RWPE2 (cell line): ENCODE measurements around the gene PPP6R1.

ENCODE experiments used
- ATAC-seq: fragments of 200-7000 bp; cut with Tn5 transposase; 3 replicates; pipeline ENCODE4 v1.9.1; 2021; ENCODE audit warnings: low read depth
- DNase-seq: peaks from one replicate; pipeline ENCODE4 v3.0.0-alpha.2; 2020; ENCODE audit warnings: low spot score
- H3K27ac ChIP-seq: fragments of 450-650 bp; 2 replicates; pipeline ENCODE4 v1.5.1; 2017; ENCODE audit warnings: mild to moderate bottlenecking; ENCODE audit not compliant: poor library complexity, severe bottlenecking
- H3K27me3 ChIP-seq: fragments of 250-450 bp; sonication (Bioruptor Pico); 2 replicates; pipeline ENCODE4 v1.5.1; 2021; ENCODE audit warnings: mild to moderate bottlenecking, moderate library complexity; ENCODE audit not compliant: insufficient read depth, poor library complexity, severe bottlenecking
- H3K36me3 ChIP-seq: fragments of 250-450 bp; sonication (Bioruptor Pico); 2 replicates; pipeline ENCODE4 v1.5.1; 2020; ENCODE audit warnings: low read depth, mild to moderate bottlenecking, moderate library complexity
- H3K4me1 ChIP-seq: fragments of 250-450 bp; sonication (Bioruptor Pico); 2 replicates; pipeline ENCODE4 v1.5.1; 2021; ENCODE audit warnings: mild to moderate bottlenecking, moderate library complexity; ENCODE audit not compliant: insufficient read depth, poor library complexity, severe bottlenecking
- H3K4me3 ChIP-seq: fragments of 250-450 bp; sonication (Bioruptor Pico); 2 replicates; pipeline ENCODE4 v1.5.1; 2021; ENCODE audit warnings: mild to moderate bottlenecking, moderate library complexity; ENCODE audit not compliant: severe bottlenecking
- H3K9me3 ChIP-seq: fragments of 250-450 bp; sonication (Bioruptor Pico); 2 replicates; pipeline ENCODE4 v1.5.1; 2021; ENCODE audit warnings: mild to moderate bottlenecking, moderate library complexity; ENCODE audit not compliant: severe bottlenecking
- TF ChIP-seq, protein P1 (sequence below): fragments of 450-650 bp; IDR thresholded peaks from one replicate; pipeline ENCODE4 v1.5.1; 2017; ENCODE audit warnings: mild to moderate bottlenecking, moderate library complexity; ENCODE audit not compliant: poor library complexity, severe bottlenecking

Gene PPP6R1

DNA sequence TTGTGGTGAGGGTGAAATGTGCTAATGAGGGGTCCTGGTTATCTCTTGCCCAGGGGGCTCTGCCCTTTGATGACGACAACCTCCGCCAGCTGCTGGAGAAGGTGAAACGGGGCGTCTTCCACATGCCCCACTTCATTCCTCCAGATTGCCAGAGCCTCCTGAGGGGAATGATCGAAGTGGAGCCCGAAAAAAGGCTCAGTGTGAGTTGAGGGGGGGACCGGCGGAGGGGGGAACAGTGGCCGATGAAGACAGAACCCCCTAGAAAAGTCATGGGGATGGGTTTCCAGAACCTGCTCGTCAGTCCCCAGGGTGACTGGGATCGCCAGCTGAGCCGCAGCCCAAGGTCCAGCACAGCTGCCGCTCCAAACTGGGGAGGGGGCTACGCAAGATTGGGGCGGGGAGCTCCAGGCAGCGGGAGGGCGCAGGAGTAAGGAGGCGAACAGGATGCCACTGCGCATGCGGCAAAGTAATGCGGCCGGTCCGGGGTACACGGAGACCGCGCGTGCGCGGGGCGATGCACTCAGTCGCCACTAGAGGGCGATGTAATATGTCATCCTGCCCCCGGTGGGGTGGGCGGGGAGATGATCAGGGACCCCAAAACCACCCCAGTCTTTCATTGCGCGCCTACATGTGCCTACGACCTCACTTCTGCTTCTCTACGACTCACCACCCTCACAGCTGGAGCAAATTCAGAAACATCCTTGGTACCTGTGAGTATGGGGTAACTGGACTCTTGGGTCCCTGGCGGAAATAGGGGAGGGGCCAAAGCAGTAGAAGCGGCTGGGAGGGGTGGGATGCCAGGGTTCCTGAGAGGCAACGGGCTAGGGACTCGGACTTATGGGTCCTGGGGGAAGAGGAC, 42.9 kb upstream of the PPP6R1 start:
- Histone ChIP-seq H3K27me3 (no peaks in the 10 kb centered on the region), H3K36me3 (peaks cover 11% of the 10 kb centered on the region), H3K4me3 (no peak overlapping the region), H3K27ac (no peak overlapping the region), H3K4me1 (no peaks in the 10 kb centered on the region), H3K9me3 (no peaks in the 10 kb centered on the region)
- TF ChIP-seq, protein P1, sequence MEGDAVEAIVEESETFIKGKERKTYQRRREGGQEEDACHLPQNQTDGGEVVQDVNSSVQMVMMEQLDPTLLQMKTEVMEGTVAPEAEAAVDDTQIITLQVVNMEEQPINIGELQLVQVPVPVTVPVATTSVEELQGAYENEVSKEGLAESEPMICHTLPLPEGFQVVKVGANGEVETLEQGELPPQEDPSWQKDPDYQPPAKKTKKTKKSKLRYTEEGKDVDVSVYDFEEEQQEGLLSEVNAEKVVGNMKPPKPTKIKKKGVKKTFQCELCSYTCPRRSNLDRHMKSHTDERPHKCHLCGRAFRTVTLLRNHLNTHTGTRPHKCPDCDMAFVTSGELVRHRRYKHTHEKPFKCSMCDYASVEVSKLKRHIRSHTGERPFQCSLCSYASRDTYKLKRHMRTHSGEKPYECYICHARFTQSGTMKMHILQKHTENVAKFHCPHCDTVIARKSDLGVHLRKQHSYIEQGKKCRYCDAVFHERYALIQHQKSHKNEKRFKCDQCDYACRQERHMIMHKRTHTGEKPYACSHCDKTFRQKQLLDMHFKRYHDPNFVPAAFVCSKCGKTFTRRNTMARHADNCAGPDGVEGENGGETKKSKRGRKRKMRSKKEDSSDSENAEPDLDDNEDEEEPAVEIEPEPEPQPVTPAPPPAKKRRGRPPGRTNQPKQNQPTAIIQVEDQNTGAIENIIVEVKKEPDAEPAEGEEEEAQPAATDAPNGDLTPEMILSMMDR: peak; percentile 94
- peak; percentile 78 for ATAC-seq
- peak; percentile 84 for DNase-seq

DNA sequence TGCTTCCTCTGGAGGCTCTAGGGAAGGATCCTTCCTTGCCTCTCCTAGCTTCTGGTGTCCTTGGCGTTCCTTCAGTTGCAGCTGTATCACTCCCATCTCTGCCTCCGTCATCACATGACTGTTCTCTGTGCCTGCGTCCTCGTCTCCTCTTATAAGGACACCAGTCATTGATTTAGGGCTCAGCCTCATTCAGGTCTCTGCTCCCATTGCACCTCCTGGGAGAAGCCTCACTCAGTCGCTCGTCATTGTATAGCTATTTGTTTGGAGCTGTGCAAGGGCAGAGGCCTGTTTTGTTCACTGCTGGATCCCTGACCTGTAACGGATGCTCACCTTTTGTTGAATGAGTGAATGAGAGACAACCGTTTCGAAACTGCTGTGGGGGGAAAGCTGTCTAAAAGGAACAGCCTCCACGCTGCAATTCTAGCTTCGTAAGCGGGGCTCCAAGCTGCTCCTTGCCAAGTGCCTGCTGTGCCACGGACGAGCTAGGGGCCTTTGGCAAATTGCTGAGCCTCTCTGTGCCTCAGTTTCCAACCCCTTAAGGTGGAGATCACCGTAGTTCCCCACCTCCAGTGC, 42.2 kb upstream of the PPP6R1 start:
- DNase-seq (no peak), ATAC-seq (no peak)
- TF ChIP-seq, protein P1: no peak
- Histone ChIP-seq H3K9me3 (no peaks in the 10 kb centered on the region), H3K36me3 (peaks cover 10% of the 10 kb centered on the region), H3K27ac (no peak overlapping the region), H3K27me3 (no peaks in the 10 kb centered on the region), H3K4me3 (no peak overlapping the region), H3K4me1 (no peaks in the 10 kb centered on the region)

DNA sequence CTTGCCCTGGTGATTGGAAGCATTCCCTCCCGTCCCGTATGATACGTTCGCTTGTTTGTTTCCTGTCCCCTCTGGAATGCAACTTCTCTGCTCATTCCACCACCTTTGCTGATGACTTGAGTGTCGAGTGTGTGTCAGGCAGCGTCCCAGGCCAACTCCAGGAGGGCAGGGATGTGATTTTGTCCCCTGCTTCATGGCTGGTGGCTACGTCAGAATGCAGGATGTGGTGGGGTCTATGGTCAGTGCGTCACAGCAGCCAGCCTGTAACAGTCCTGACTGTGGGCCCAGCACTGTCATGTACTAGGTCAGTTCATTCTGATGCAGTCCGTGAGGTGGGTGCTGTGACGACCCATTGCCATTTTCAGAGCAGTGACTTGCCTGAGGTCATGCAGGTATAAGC, 41.2 kb upstream of the PPP6R1 start:
- H3K4me1 ChIP-seq: no peaks in the 10 kb centered on the region
- no peak overlapping the region for H3K4me3 ChIP-seq
- H3K36me3 ChIP-seq: peaks cover 5% of the 10 kb centered on the region; the same call in 1 of the 2 replicates
- DNase-seq (no peak), ATAC-seq (no peak)
- no peaks in the 10 kb centered on the region for H3K9me3 ChIP-seq
- H3K27ac ChIP-seq: no peak overlapping the region
- TF ChIP-seq, protein P1: no peak
- no peaks in the 10 kb centered on the region for H3K27me3 ChIP-seq

DNA sequence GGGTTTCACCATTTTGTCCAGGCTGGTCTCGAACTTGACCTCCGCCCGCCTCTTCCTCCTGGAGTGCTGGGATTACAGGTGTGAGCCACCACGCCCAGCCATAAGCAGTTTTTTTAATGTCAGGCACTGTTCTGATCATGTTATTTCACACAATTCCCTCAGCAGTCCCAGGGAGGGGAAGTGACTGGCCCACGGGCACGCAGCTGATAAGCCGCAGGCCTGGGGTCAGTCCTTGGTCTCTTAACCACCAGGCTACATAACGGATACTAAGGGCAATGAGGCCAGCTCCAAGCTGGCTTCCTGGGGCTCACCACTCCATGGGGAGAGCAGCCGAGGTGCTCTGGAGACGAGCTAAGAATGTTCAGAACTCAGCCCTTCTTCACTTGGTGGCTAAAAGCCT, 38.5 kb upstream of the PPP6R1 start:
- Histone ChIP-seq H3K9me3 (no peaks in the 10 kb centered on the region), H3K4me1 (no peaks in the 10 kb centered on the region), H3K36me3 (peaks cover 5% of the 10 kb centered on the region; the same call in 1 of the 2 replicates), H3K27me3 (no peaks in the 10 kb centered on the region), H3K27ac (no peak overlapping the region), H3K4me3 (no peak overlapping the region)
- TF ChIP-seq, protein P1: no peak
- ATAC-seq (no peak), DNase-seq (no peak)
